LoVo (cell line): ENCODE measurements around the gene ATP13A4.

Experiments used
- DNase-seq: peaks from one replicate; pipeline ENCODE4 v3.0.0-alpha.2; 2016; ENCODE audit warnings: low spot score

The ATP13A4 gene

DNA sequence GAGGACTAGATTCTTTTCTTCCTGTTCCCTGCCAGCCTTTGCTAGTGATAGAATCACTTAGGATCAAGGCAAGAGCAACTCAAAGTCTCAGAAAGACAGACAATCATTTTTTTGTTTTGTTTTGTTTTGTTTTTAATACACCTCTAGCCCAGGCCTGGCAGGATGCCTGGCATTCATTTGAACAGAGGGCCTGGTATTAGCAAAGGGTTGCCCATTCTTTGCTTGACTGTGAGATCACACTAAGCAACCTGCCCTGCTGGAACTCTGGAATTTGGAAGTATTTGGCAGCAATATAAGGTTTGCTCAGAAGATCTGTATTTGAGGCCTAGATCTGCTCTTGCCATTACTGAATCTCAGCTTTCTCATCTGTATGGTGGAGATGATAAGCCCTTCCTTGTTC, 154.4 kb downstream of the ATP13A4 start:
- no peak for DNase-seq

GRCh38 chr3:193396451-193397244, 158.0 kb downstream of the ATP13A4 start:
- DNase-seq, result no peak

GRCh38 chr3:193391902-193392301, 162.8 kb downstream of the ATP13A4 start:
- no peak for DNase-seq

GRCh38 chr3:193389335-193389734, 165.4 kb downstream of the ATP13A4 start:
- DNase-seq, result no peak

DNA sequence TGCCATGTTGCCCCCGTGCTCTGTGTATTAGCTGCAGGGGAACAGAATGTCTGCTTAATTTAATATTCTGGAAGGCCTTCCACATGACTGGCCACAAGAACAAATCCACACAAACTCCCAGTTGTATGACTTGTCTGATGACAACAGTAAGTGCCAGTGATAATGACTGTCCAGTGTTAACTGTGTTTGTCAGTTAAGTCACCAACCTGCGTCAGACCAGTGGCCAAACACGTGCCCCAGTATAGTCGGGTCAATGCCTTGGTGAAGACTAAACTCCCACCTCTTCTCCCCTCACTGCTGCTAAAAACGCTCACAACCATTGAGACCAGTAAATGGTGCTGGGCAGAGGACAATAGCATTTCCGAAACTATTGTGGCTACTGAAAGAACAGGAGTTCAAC, 166.3 kb downstream of the ATP13A4 start:
- DNase-seq, result no peak

- no peak for DNase-seq
Measured at GRCh38 chr3:193387596-193387995, 167.1 kb downstream of the ATP13A4 start.

- DNase-seq, result no peak
Measured at GRCh38 chr3:193378706-193379105, 176.0 kb downstream of the ATP13A4 start, which contains the start of gene ATP13A5. ATP13A5 (minus strand) TSS chr3:193378753; CDS start chr3:193378725, 28 bp downstream.

DNA sequence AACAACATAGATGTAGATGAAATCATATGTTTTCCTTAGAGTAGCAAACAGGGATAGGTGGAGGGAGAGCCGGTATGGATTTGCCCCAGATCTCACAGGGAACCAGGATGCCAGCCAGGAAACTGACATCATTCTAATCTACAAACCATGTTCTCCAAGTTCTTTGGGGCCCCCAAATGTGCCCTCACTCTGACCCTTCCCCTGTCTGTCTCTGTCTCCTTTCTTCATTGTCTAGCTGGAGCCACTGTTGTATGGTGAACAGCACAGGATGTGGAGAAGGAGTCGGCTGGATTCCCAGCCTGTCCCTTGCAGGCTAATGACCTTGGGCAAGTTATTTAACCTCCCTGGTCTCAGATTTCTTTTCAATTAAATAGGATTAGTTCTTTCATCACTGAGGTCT, 177.1 kb downstream of the ATP13A4 start:
- DNase-seq, result no peak

DNA sequence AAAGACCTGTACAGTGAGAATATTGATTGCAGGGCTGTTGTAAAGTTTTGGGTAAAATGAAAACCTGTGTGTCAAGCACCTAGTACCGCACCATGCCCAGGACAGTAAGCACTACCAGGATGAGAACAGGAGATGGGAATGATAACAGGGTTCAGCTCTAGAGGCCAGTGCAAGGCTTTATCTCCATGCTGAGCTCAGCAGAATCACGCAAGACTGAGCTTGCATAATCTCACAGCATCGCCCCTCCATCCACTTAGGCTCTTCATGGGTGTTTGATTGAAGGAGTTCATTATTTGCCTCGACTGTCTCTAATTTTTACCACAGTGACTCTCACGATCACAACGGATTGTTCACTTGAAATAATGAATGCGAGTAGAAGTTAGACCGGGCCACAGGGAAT, 179.1 kb downstream of the ATP13A4 start:
- no peak for DNase-seq

GRCh38 chr3:193372783-193373182, 181.9 kb downstream of the ATP13A4 start:
- no peak for DNase-seq

DNA sequence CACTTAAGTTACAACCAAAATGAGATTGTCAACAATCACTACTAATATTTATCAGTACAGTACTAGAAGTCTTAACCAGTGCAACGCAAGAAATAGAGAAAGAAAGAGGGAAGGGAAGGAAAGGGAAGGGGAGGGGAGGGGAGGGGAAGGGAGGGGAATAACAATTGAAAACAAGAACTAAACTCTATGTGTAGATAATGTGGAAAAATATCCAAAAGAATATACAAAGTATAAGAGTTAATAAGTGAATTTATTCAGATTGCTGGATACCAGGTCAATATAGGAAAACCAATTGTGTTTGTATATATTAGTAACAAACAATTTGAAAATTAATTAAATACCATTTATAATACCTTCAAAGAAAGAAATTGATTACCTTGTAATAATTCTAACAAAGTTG, 186.8 kb downstream of the ATP13A4 start:
- no peak for DNase-seq

GRCh38 chr3:193357291-193357690, 197.4 kb downstream of the ATP13A4 start:
- no peak for DNase-seq

DNA sequence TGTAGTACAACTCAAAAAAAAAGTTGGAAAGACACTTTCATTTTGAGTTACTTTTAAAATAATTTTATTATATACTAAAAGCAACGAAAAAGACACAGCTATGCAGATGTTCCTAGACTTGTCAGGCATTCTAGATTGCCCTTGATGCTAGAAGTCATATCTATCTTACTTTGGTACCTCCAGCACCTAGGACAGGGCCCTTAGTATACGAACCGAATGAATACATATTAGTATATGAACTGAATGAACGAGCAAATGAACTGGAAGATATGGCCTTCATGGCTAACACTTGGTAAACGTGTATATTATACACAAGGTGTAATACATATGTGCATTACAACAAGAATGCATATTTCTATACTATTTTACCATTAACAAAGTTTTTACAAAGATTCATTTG, 200.3 kb downstream of the ATP13A4 start:
- DNase-seq, result no peak
